Middle frontal gyrus (tissue), 1 donor: ENCODE results near the gene STRC.
"Not testable (repeated sequence)": the region's sequence is repeated elsewhere in the genome, so short reads cannot be mapped to it uniquely, and the experiment has no call there.

Experiments used
- DNase-seq: peaks from one replicate; pipeline ENCODE4 v3.0.0-alpha.2; 2015; ENCODE audit warnings: low spot score; ENCODE audit errors: extremely low spot score

The STRC gene

GRCh38 chr15:43618700-43619099, at the start of gene STRC:
STRC (minus strand) TSS chr15:43618800; CDS start chr15:43618722, 78 bp downstream.
- DNase-seq: not testable (repeated sequence)

GRCh38 chr15:43666177-43666576, 47.6 kb upstream of the STRC start:
- not testable (repeated sequence) for DNase-seq

- DNase-seq: not testable (repeated sequence)
These were observed 44.7 kb upstream of the STRC start for GRCh38 chr15:43663333-43663732.

DNA sequence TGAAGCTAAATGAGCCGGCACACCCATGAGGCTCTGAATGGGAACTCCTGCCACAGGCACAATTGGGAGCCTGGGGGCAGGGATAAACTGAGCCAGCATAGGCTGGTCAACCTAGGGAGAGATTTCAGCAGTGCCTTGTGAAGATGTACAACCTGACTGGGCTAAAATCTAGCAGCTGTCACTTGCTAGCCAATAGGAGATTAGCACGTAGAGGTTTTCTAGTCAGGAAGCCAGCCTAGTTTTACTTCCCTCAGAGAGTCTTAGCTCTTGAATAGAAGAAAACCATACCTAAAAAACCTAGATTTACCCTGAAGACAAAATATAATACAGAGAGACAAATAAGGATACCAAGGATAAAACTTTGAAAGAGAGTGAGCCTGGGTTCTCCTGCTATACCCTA, 43.7 kb upstream of the STRC start:
- DNase-seq: not testable (repeated sequence)

DNA sequence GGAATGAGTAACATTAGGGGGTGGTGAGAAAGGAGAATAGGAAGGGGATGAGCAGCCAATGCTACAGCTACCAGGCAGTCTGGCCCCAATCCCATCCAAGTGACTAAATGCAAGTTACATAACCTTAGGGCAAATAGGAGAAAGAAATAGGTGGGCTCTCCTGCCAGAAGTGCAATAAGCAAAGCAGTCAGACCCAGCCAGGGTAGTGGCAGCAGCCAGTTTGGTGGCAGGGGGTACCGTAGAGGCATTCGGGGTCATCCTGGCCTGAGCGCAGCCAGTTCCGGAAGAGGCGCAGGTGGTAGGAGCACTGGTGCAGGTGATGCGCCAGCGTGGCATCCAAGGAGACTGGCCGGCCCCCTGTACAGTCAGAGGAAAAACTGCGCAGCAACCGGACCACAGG, 41.1 kb upstream of the STRC start:
- DNase-seq: not testable (repeated sequence)

DNA sequence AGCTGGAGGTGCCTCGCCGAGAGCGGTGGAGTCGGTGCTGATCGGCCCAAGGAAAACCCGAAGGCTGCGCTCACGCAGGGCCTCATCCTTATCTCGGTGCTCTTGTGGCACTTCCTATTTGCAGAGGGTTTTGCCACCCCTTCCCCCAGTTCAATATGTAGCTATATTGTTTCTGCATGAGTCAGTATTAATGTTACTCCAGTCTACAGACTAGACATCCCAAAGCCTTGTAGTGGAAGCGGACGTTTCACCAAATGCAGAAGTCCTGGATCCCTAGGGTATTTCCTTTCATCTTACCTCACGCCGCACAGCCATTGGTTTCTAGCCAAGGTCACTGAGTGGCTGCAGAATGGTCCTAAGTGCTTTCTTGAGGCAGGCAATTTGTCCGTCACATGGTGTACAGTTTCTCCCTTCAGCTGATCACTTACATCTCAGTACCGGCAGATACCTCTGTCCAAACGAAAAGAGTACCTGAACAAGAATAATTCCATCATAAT, 30.9 kb upstream of the STRC start:
- DNase-seq: not testable (repeated sequence)

DNA sequence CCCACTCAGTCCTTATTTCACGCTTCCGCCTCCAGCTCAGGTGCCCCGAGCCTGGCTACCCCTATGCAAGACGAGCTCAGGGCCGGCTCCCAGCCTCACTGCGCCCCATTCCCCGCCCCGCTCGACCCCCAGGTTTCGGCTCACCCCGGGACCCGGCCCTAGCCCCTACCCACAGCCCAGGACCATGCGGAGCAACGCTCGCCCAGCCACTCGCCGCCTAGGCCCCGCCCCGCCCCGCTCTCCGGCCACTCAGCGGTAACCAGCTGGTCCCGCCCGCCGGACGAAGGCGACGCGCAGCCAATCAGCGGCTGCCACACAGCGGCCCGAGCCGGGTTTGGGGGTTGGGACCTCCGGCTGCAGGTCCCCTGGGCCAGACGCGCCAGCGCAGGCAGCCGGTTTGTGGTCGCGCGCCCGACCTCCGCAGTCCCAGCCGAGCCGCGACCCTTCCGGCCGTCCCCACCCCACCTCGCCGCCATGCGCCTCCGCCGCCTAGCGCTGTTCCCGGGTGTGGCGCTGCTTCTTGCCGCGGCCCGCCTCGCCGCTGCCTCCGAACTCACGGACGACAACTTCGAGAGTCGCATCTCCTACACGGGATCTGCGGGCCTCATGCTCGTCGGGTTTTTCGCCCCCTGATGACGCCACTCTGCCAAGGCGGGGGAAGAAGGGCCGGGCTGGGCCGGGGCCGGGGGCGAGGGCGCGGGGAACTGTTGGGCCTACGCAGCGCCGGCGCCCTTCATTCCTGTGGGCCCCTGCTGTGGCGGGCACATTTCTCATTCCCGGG, 30.2 kb upstream of the STRC start, which contains the start of gene CATSPER2:
Gene CATSPER2, minus strand, starts transcription at position 196 of the 781 bp plus-strand sequence. CDS start 783 bp downstream, outside the sequence.
- DNase-seq: no peak

GRCh38 chr15:43638464-43639204, 20.0 kb upstream of the STRC start:
- DNase-seq: not testable (repeated sequence)

GRCh38 chr15:43626937-43627336, 8.3 kb upstream of the STRC start:
- not testable (repeated sequence) for DNase-seq

DNA sequence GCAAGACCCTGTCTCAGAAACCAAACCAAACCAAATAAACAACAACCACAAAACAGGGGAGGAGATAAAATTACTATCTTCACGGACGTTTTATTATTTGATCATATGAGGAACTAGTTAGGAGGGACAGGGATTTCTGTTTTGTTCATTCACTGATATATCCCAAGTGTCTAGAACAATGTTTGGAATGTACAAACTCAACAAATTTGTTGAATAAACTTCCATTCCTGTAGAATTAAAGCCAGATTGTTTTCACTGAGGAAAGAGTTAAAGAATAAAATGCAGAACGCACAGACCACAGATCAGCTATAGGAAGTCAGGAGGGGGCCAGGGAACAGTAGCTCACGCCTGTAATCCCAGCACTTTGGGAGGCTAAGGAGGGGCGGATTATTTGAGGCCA, 6.5 kb upstream of the STRC start:
- no peak for DNase-seq

- DNase-seq: not testable (repeated sequence)
These were observed 3.6 kb upstream of the STRC start for GRCh38 chr15:43622068-43622799.

- not testable (repeated sequence) for DNase-seq
These were observed 850 bp downstream of the STRC start for GRCh38 chr15:43617750-43618149.

GRCh38 chr15:43602233-43602632, 16.4 kb downstream of the STRC start:
- not testable (repeated sequence) for DNase-seq

GRCh38 chr15:43600200-43600599, 18.4 kb downstream of the STRC start:
- DNase-seq: not testable (repeated sequence)

GRCh38 chr15:43599131-43599530, 19.5 kb downstream of the STRC start:
- not testable (repeated sequence) for DNase-seq

- not testable (repeated sequence) for DNase-seq
These were observed 25.0 kb downstream of the STRC start, which contains the start of gene CKMT1B for GRCh38 chr15:43593328-43594190. CKMT1B (plus strand) TSS chr15:43594027; CDS start chr15:43594219, 192 bp downstream.

- DNase-seq: not testable (repeated sequence)
These were observed 25.8 kb downstream of the STRC start for GRCh38 chr15:43592841-43593240.

DNA sequence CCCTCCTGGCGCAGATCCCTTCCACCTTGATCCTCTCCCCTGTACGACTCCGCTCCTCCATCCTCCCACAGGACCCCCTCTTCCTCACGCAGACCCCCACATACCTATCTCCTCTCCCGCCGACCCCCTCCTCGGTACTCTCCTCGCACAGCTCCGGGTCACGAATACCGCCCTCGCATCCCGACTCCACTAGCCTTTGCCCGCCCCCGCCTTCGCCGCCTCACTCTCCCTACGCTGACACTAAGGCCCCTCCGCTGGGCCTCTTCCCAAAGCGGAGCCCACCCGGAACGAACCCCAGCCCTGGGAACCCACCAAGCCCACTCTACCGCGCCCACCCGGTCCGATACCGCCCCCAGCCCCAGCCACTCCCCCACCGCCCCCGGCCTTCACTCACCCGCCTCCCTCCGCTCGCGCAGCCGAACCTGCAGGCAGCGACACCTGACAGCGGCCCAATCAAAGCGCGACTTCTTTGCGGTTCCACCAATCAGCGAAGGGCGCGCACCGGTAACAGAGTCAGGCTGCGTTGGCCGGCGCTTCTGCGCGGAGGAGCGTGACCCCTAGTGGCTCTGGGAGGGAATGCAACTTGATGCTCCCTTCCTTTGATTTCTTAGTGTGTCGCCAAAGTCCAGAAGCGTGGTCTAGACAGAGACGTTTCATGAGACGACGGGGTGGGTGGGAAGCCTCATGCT, 28.7 kb downstream of the STRC start, which contains the start of gene PPIP5K1:
Gene PPIP5K1, minus strand, starts transcription at position 431 of the 689 bp plus-strand sequence. CDS start 5,704 bp downstream, outside the sequence.
- DNase-seq: not testable (repeated sequence)

DNA sequence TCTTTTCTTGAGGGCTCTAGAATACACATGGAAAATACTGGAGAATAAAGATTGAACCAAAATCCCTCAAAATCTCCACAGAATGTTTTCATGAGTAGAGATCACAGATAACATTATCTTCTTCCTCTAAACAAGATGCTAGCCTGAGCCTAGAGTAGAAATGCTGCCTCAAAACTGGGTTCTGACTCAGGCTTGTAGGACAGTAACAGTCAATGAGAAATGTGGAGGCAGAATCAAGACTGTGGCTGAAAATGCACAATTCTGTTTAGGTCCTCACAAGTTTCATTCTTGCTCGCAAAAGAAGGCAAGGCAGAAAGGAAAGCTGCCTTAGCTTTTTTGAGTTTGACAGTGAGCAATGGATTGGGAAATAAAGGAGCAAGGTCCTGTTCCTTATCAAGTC, 44.0 kb downstream of the STRC start:
- DNase-seq: not testable (repeated sequence)
